GM10266 (cell line): ENCODE data around the gene IMMT.

Experiments used
- DNase-seq: peaks from one replicate; pipeline ENCODE4 v3.0.0; 2012; ENCODE audit errors: extremely low spot score
- CTCF ChIP-seq: IDR thresholded peaks from 2 replicates; pipeline ENCODE4 v1.5.1; 2012; ENCODE audit warnings: mild to moderate bottlenecking, low read depth; ENCODE audit not compliant: control insufficient read depth, insufficient read depth; ENCODE audit errors: missing control alignments

Gene IMMT

GRCh38 chr2:86239326-86239725, 44.1 kb upstream of the IMMT start:
- no peak for TF ChIP-seq CTCF

GRCh38 chr2:86238354-86238753, 43.1 kb upstream of the IMMT start:
- DNase-seq: peak; percentile 71
- TF ChIP-seq CTCF: no peak

More at GRCh38 chr2:86239326-86239725, 44.1 kb upstream of the IMMT start:
- no peak for DNase-seq

GRCh38 chr2:86237172-86237571, 41.9 kb upstream of the IMMT start:
- DNase-seq: no peak
- TF ChIP-seq CTCF: no peak

GRCh38 chr2:86235196-86235980, 40.1 kb upstream of the IMMT start:
- no peak for TF ChIP-seq CTCF
- no peak for DNase-seq

GRCh38 chr2:86234563-86235131, 39.4 kb upstream of the IMMT start:
- DNase-seq: no peak
- TF ChIP-seq CTCF: no peak

- no peak for DNase-seq
- no peak for TF ChIP-seq CTCF
Observed at GRCh38 chr2:86233436-86233835, 38.2 kb upstream of the IMMT start.

- no peak for TF ChIP-seq CTCF
- DNase-seq: no peak
Observed at GRCh38 chr2:86232910-86233309, 37.6 kb upstream of the IMMT start.
